Heart left ventricle (tissue), 13 donors: ENCODE data around the gene ADD2.

Experiments
- POLR2A ChIP-seq, 2 donors: fragments of 450-650 bp; IDR thresholded peaks; one replicate each; pipeline ENCODE4 v1.6.1; 2017; ENCODE audit warnings: antibody characterized with exemption in 2 of 2, mild to moderate bottlenecking in 2 of 2, moderate library complexity in 2 of 2
- TF ChIP-seq, protein P1 (sequence below), 12 donors: fragments of 200-600 bp; sonication (generic) in 4 of 12; IDR thresholded peaks; one replicate each; pipeline versions ENCODE4 v1.5.0 to v1.8.0; 2018 to 2022; ENCODE audit warnings: antibody characterized with exemption in 12 of 12, mild to moderate bottlenecking in 5 of 12
- donor health status: ischemic (EF 13 %, LVEDD 7.1; RV severe dilation, severe dysfunction).
- donor health status: DM: no; HTN: yes; CAD: no.
- donor health status: DM: no; HTN: no; CAD: no.
- donor health status: ischemic (EF 25% LVEDD 6.9; RV normal size, moderate dysfunction).
- donor health status: ischemic (EF 25% LVEDD 5.7; RV mildly dilated, moderate dysfunction).
- donor health status: ischemic (EF 35%, LVEDD 5.7; RV mildly dilated, moderate dysfunction).
- donor health status: nonischemic (EF 11% LVEDD 7.7; RV severe dilation, severe dysfunction).
- donor health status: DM: yes; HTN: yes; CAD: no.
- donor health status: PGD.
- donor health status: ischemic (EF 29% LVEDD 5.4; RV normal size, mild dysfunction).
- donor health status: nonischemic (EF 23%, LVEDD 6.1; RV moderate dilation, normal function).

DNA sequence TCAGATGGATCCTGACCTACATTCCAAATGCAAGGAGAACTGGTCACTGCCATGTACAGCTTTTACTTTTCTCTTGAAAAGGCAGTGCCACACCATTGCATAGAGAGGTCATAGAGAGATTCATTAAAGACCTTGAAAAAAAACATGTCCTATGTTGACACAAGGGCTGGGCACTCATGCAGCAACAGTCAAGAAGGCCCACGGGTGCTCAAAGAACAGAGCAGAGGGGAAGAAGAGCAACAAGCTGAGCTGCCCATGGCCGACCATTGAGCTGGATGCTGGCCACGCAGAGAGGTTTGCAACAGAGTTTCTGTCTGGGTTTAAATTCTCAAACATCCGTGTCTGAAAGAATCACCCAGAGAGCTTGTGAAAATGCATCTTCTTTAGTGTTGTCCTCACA, 99.1 kb downstream of the ADD2 start:
- TF ChIP-seq, protein P1, sequence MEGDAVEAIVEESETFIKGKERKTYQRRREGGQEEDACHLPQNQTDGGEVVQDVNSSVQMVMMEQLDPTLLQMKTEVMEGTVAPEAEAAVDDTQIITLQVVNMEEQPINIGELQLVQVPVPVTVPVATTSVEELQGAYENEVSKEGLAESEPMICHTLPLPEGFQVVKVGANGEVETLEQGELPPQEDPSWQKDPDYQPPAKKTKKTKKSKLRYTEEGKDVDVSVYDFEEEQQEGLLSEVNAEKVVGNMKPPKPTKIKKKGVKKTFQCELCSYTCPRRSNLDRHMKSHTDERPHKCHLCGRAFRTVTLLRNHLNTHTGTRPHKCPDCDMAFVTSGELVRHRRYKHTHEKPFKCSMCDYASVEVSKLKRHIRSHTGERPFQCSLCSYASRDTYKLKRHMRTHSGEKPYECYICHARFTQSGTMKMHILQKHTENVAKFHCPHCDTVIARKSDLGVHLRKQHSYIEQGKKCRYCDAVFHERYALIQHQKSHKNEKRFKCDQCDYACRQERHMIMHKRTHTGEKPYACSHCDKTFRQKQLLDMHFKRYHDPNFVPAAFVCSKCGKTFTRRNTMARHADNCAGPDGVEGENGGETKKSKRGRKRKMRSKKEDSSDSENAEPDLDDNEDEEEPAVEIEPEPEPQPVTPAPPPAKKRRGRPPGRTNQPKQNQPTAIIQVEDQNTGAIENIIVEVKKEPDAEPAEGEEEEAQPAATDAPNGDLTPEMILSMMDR (IDR thresholded peaks at IDR 0.05): no peak
- TF ChIP-seq POLR2A (IDR thresholded peaks at IDR 0.05): no peak
